WTC11 (cell line): ENCODE data around the gene NPVF. TPM values are rescaled to one million over a fixed set of nuclear protein-coding genes. Genes with fewer than 3 reads are reported as not detected.

Source experiments
- ATAC-seq: fragments of 200-7000 bp; cut with Tn5 transposase; 2 replicates; pipeline ENCODE4 v1.10.0; 2021; ENCODE audit warnings: mild to moderate bottlenecking, moderate library complexity
- CTCF ChIA-PET: fragments of 300-600 bp; sonication (Branson Sonifier 250); formaldehyde crosslinking; loops from one replicate; lab custom pipeline; 2021; ENCODE audit warnings: antibody characterized with exemption; lab: Charles Lee
- POLR2A ChIA-PET: fragments of 350-600 bp; sonication (Branson Sonifier 250); formaldehyde crosslinking; loops from one replicate; lab custom pipeline; 2021; ENCODE audit warnings: antibody characterized with exemption; lab: Charles Lee
- DNase-seq: peaks from one replicate; pipeline ENCODE4 v3.0.0; 2021; ENCODE audit warnings: low spot score
- H3K27ac Mint-ChIP-seq: 2 replicates; pipeline ENCODE4 v1.8.0; 2021; ENCODE audit warnings: mixed read lengths
- H3K27me3 Mint-ChIP-seq: 2 replicates; pipeline ENCODE4 v1.8.0; 2021; ENCODE audit warnings: low read depth, mild to moderate bottlenecking, moderate library complexity, mixed read lengths
- H3K36me3 Mint-ChIP-seq: 2 replicates; pipeline ENCODE4 v1.8.0; 2021; ENCODE audit warnings: mixed read lengths
- H3K4me1 Mint-ChIP-seq: 2 replicates; pipeline ENCODE4 v1.8.0; 2022; ENCODE audit warnings: mixed read lengths
- H3K4me3 Mint-ChIP-seq: 2 replicates; pipeline ENCODE4 v1.8.0; 2021; ENCODE audit warnings: mild to moderate bottlenecking, moderate library complexity, mixed read lengths
- H3K9me3 Mint-ChIP-seq: 2 replicates; pipeline ENCODE4 v1.8.0; 2021; ENCODE audit warnings: mixed read lengths
- ATF3 ChIP-seq: sonication (generic); formaldehyde crosslinking; conservative IDR thresholded peaks from 2 replicates; pipeline ENCODE4 v1.8.1; 2022; ENCODE audit warnings: mild to moderate bottlenecking, missing genetic modification reagents
- ATF6 ChIP-seq: sonication (generic); formaldehyde crosslinking; IDR thresholded peaks from 2 replicates; pipeline ENCODE4 v1.8.1; 2023; ENCODE audit warnings: mild to moderate bottlenecking, missing genetic modification reagents
- CDX4 ChIP-seq: fragments of 250-450 bp; sonication (Bioruptor Pico); IDR thresholded peaks from 2 replicates; pipeline ENCODE4 v1.9.0; 2021; ENCODE audit warnings: moderate library complexity, mild to moderate bottlenecking, inconsistent platforms, borderline replicate concordance
- E2F5 ChIP-seq: sonication (generic); formaldehyde crosslinking; IDR thresholded peaks from 2 replicates; pipeline ENCODE4 v1.8.1; 2022; ENCODE audit warnings: mild to moderate bottlenecking, moderate library complexity, missing genetic modification reagents
- FOXJ3 ChIP-seq: sonication (generic); formaldehyde crosslinking; IDR thresholded peaks from 2 replicates; pipeline ENCODE4 v1.9.0; 2021; ENCODE audit warnings: missing genetic modification reagents, mild to moderate bottlenecking, borderline replicate concordance
- FOXK1 ChIP-seq: sonication (generic); formaldehyde crosslinking; IDR thresholded peaks from 2 replicates; pipeline ENCODE4 v1.8.0; 2022; ENCODE audit warnings: mild to moderate bottlenecking, moderate library complexity, missing genetic modification reagents
- FOXP4 ChIP-seq: sonication (generic); formaldehyde crosslinking; IDR thresholded peaks from 2 replicates; pipeline ENCODE4 v1.8.0; 2022; ENCODE audit warnings: mild to moderate bottlenecking, missing genetic modification reagents
- GABPB1 ChIP-seq: sonication (generic); formaldehyde crosslinking; IDR thresholded peaks from 2 replicates; pipeline ENCODE4 v1.8.1; 2023; ENCODE audit warnings: mild to moderate bottlenecking, missing genetic modification reagents
- GRHL2 ChIP-seq: fragments of 250-450 bp; sonication (Bioruptor Pico); IDR thresholded peaks from 2 replicates; pipeline ENCODE4 v1.8.0; 2022; ENCODE audit warnings: mild to moderate bottlenecking, moderate library complexity; ENCODE audit not compliant: insufficient replicate concordance, severe bottlenecking
- KAT7 ChIP-seq: sonication (generic); formaldehyde crosslinking; IDR thresholded peaks from 2 replicates; pipeline ENCODE4 v1.8.1; 2023; ENCODE audit warnings: missing genetic modification reagents, mild to moderate bottlenecking, borderline replicate concordance
- NFATC4 ChIP-seq: fragments of 250-450 bp; sonication (Bioruptor Pico); IDR thresholded peaks from 2 replicates; pipeline ENCODE4 v1.9.0; 2021; ENCODE audit warnings: mild to moderate bottlenecking
- NFYB ChIP-seq: sonication (generic); formaldehyde crosslinking; conservative IDR thresholded peaks from 2 replicates; pipeline ENCODE4 v1.8.0; 2022; ENCODE audit warnings: low read depth, missing genetic modification reagents
- NR1H2 ChIP-seq: sonication (generic); formaldehyde crosslinking; IDR thresholded peaks from 2 replicates; pipeline ENCODE4 v1.9.0; 2021; ENCODE audit warnings: mild to moderate bottlenecking, moderate library complexity, missing genetic modification reagents
- RELA ChIP-seq: sonication (generic); formaldehyde crosslinking; IDR thresholded peaks from 2 replicates; pipeline ENCODE4 v1.8.1; 2022; ENCODE audit warnings: missing genetic modification reagents, mild to moderate bottlenecking, borderline replicate concordance
- RORB ChIP-seq: fragments of 250-450 bp; sonication (Bioruptor Pico); IDR thresholded peaks from 2 replicates; pipeline ENCODE4 v1.9.0; 2021; ENCODE audit warnings: mild to moderate bottlenecking
- SMAD3 ChIP-seq: sonication (generic); formaldehyde crosslinking; IDR thresholded peaks from 2 replicates; pipeline ENCODE4 v1.8.0; 2022; ENCODE audit warnings: missing genetic modification reagents, mild to moderate bottlenecking, borderline replicate concordance
- SOX15 ChIP-seq: fragments of 250-450 bp; sonication (Bioruptor Pico); IDR thresholded peaks from 2 replicates; pipeline ENCODE4 v1.9.0; 2021; ENCODE audit warnings: mild to moderate bottlenecking
- SP1 ChIP-seq: sonication (generic); formaldehyde crosslinking; conservative IDR thresholded peaks from 2 replicates; pipeline ENCODE4 v1.8.1; 2022; ENCODE audit warnings: missing genetic modification reagents
- ZNF219 ChIP-seq: sonication (generic); formaldehyde crosslinking; IDR thresholded peaks from 2 replicates; pipeline ENCODE4 v1.8.0; 2023; ENCODE audit warnings: missing genetic modification reagents, mild to moderate bottlenecking, borderline replicate concordance
- ZNF281 ChIP-seq: sonication (generic); formaldehyde crosslinking; IDR thresholded peaks from 2 replicates; pipeline ENCODE4 v1.8.0; 2023; ENCODE audit warnings: mild to moderate bottlenecking, missing genetic modification reagents
- ZNF317 ChIP-seq: sonication (generic); formaldehyde crosslinking; IDR thresholded peaks from 2 replicates; pipeline ENCODE4 v1.8.1; 2023; ENCODE audit warnings: low read depth, mild to moderate bottlenecking, moderate library complexity, missing genetic modification reagents, borderline replicate concordance
- ZNF396 ChIP-seq: fragments of 250-450 bp; sonication (Bioruptor Pico); IDR thresholded peaks from 2 replicates; pipeline ENCODE4 v1.8.0; 2021; ENCODE audit warnings: mild to moderate bottlenecking, moderate library complexity, borderline replicate concordance
- ZNF416 ChIP-seq: fragments of 250-450 bp; sonication (Bioruptor Pico); IDR thresholded peaks from 2 replicates; pipeline ENCODE4 v1.9.0; 2021; ENCODE audit warnings: mild to moderate bottlenecking, inconsistent platforms
- ZNF512 ChIP-seq: sonication (generic); formaldehyde crosslinking; IDR thresholded peaks from 2 replicates; pipeline ENCODE4 v1.8.1; 2022; ENCODE audit warnings: missing genetic modification reagents, borderline replicate concordance
- ZNF671 ChIP-seq: fragments of 250-450 bp; sonication (Bioruptor Pico); IDR thresholded peaks from 2 replicates; pipeline ENCODE4 v1.8.0; 2021; ENCODE audit warnings: mild to moderate bottlenecking
- total RNA-seq: library from RNA; stranded (reverse); gene quantifications from 3 replicates; pipeline ENCODE4 v1.2.3, GENCODE V29; 2021

The NPVF gene
- total RNA-seq, 1 experiment from 2014 or later: not detected

GRCh38 chr7:25253714-25254113 is 25.4 kb upstream of the NPVF start:
- Mint-ChIP-seq H3K36me3 (no peaks in the 10 kb centered on the region), H3K4me3 (no peak overlapping the region), H3K9me3 (peaks cover 3% of the 10 kb centered on the region), H3K4me1 (no peaks in the 10 kb centered on the region)
- no peak for ATAC-seq
- CTCF ChIA-PET: no interaction called here
- TF ChIP-seq RORB (no peak), ATF6 (CRISPR knock-in tag) (no peak), FOXK1 (CRISPR knock-in tag) (no peak), NR1H2 (no peak), NFATC4 (CRISPR knock-in tag) (no peak), ATF3 (no peak), ZNF396 (no peak)
- TF ChIP-seq, all 79 proteins: peak for 0
- no peak for DNase-seq
- H3K27me3 Mint-ChIP-seq: peaks cover 9% of the 10 kb centered on the region
- no peak overlapping the region for H3K27ac Mint-ChIP-seq
- POLR2A ChIA-PET: no interaction called here

- no peak for ATAC-seq
- TF ChIP-seq GRHL2 (no peak), ZNF671 (no peak), FOXJ3 (no peak), E2F5 (no peak), ATF6 (CRISPR knock-in tag) (no peak), ZNF281 (CRISPR knock-in tag) (no peak), CDX4 (no peak), ZNF416 (CRISPR knock-in tag) (no peak), SP1 (CRISPR knock-in tag) (no peak), RELA (CRISPR knock-in tag) (no peak), SMAD3 (CRISPR knock-in tag) (no peak), ZNF512 (CRISPR knock-in tag) (no peak), ZNF317 (no peak), GABPB1 (CRISPR knock-in tag) (no peak), ZNF219 (CRISPR knock-in tag) (no peak), NFYB (CRISPR knock-in tag) (no peak), FOXP4 (CRISPR knock-in tag) (no peak), SOX15 (no peak), KAT7 (CRISPR knock-in tag) (no peak)
- Mint-ChIP-seq H3K4me1 (no peaks in the 10 kb centered on the region), H3K27me3 (peaks cover 43% of the 10 kb centered on the region), H3K27ac (no peak overlapping the region), H3K9me3 (peaks cover 9% of the 10 kb centered on the region), H3K4me3 (no peak overlapping the region), H3K36me3 (no peaks in the 10 kb centered on the region)
- ChIA-PET POLR2A (no interaction called here), CTCF (no interaction called here)
- no peak for DNase-seq
Observed at GRCh38 chr7:25250386-25250785, 22.1 kb upstream of the NPVF start.
